HG02840 (cell line): Measurements from ENCODE around the gene DTNA.

ENCODE experiments used
- ATAC-seq: cut with Tn5 transposase; IDR thresholded peaks from one replicate; pipeline ENCODE4 v1.9.1; 2021; ENCODE audit warnings: mild to moderate bottlenecking, moderate library complexity, moderate number of reproducible peaks; ENCODE audit not compliant: unreplicated experiment, low FRiP score

The DTNA gene

DNA sequence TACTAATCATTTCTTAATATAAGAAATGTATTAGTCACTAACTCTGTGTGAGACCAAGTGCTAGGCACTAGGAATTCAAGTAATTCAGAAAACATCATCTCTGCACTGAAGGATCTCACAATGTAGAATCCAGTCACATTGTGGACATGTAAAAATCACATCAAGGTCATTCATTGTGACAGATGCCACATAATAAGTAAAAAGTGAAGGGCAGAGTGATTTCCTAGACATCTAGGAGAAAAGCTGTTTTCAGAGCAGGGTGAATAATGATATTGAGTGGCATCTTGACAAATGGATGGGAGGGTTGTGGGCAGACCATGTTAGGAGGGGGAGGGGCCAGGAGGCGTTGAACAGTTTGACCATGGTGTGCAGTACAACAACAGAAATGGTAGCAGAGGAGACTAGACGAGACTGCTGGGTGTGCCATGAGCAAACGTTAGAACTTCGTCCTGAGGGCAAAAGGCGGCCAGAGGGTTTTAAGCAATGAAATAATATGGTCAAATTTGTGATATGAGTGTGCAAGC lies 93.8 kb downstream of the DTNA start:
- no peak for ATAC-seq

- no peak for ATAC-seq
These were observed 95.2 kb downstream of the DTNA start for GRCh38 chr18:34805103-34805877.

DNA sequence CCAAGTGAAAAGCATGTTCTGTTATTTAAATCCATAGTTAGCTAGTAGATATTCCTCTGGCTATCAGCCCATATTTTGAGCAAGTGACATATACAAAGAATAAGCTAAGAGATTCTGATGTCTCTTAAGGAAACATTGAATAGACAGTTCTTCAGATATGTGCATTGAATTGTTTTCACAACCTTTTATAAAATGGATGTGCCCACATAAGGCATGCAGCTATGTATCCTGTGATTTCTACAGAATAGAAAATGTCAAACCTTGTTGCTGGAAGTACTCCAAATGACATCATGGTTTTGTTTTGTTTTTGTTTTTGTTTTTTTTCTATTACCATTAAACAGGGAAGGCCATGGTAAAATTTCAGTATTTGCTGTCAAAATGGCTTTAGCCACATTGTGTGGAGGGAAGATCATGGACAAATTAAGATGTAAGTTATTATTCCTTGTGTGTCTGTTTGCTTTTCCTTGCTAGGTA lies 95.8 kb downstream of the DTNA start:
- ATAC-seq, result no peak

DNA sequence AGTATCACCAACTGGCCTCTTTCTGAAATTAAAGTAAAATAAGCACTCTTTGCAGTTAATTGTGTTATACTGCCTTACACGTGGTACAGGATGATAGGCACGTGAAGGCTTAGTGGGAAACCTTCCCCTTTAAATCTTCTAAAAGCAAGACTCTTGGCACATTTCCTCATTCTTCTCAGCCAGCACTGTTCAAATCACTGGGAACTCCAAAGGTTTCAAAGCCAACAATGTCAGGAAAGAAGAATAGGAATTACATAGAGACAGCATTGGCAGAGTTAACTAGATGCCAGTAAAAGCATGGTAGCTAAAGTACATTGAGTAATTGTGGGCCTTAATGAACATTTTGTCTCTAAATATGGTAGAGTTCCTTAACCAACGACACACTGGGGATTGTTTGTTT lies 96.4 kb downstream of the DTNA start:
- ATAC-seq, result no peak

GRCh38 chr18:34807106-34807796 lies 97.2 kb downstream of the DTNA start:
- no peak for ATAC-seq

- no peak for ATAC-seq
These were observed 98.3 kb downstream of the DTNA start for GRCh38 chr18:34808389-34808788.

DNA sequence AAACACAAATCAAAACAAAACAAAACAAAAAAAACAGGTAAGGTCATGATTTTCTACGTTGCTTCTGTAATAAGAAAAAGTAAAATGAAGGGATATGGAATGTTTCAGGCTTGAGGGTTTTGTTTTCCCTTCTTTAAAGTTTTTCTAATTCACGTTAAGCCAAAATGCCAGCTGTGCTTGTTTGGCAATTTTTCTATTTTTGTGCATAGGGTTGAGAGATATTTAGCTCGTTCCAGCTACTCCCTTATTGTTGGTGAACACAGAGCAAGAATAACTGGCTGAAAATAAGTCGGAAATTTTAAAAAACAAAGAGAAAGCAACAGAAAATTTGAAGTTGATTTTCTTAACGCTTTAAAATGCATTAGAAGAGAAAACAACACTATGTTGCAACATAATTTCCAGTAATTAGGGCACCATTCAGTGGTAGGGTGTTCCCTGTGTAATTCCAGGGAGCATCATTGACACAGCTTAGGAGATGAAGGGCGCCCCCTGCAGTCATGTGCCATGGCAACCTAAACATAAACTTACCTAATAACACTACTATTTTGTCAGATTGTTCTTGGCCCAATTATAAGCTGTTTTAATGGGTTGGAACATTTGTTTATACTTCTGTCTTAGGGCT lies 99.5 kb downstream of the DTNA start:
- no peak for ATAC-seq

DNA sequence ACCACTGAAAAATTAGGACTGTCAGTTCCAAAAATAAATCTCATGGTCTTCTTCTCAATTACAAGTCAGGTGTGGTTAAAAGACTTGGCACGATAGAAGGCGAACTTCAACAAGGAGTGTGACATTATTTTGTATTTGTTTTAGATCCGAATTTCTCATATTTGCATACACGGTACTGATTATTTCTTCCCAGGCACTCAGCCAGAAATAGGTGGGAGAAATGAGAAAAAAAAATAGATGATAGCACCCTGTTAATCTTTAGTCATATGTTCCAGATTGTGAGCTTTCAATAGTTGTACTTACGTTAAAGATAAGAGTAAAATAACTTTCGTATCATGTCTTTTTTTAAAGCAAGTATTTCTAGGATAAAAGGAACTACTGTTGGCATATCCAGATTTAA lies 106.1 kb downstream of the DTNA start:
- no peak for ATAC-seq

DNA sequence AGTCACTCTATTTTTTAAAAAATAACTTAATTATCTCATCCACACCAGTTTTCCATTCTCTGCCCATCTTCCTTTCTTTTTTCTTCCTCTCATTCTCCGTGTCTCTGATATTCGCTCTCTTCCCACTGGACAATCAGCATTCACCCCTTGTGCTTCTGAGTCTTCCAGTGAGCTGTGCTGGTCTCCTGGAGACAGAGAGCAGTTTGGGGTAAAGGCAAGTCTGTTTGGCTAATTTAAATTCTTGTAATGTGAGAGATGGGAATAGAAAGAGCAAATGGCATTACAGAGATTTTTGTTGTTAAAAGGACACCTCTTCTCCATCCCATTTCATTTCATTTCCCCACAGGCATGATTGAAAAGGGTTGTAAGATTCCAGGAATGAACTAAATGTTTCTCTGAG lies 107.5 kb downstream of the DTNA start:
- no peak for ATAC-seq

- no peak for ATAC-seq
These were observed 108.0 kb downstream of the DTNA start for GRCh38 chr18:34818064-34818463.

GRCh38 chr18:34820360-34821065 lies 110.4 kb downstream of the DTNA start:
- ATAC-seq, result no peak

GRCh38 chr18:34821669-34822210 lies 111.6 kb downstream of the DTNA start:
- no peak for ATAC-seq

GRCh38 chr18:34828093-34828492 lies 118.0 kb downstream of the DTNA start:
- ATAC-seq, result no peak

GRCh38 chr18:34834897-34835296 lies 124.8 kb downstream of the DTNA start:
- ATAC-seq, result no peak

DNA sequence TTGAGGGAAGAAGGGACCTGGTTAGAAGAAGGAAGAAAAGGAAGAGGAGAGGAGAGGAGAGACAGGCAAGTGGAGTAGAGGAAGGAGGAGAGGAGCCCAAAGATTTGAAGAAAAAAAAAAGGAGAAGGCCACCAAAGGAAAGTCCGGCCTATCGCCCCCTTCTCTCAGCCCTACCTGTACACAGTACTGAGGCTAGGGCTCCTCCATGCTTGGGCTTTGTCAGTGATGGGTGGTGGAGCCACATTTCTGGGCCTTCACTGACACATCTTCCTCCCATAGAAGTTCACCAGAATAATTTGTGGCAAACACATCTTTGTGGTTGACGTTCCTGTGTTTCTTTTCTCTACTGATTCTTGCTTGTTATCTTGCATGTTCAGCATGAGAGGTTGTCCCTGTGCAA lies 125.4 kb downstream of the DTNA start:
- ATAC-seq, result no peak

GRCh38 chr18:34837769-34838272 lies 127.7 kb downstream of the DTNA start:
- no peak for ATAC-seq

- no peak for ATAC-seq
These were observed 128.6 kb downstream of the DTNA start for GRCh38 chr18:34838669-34839068.

DNA sequence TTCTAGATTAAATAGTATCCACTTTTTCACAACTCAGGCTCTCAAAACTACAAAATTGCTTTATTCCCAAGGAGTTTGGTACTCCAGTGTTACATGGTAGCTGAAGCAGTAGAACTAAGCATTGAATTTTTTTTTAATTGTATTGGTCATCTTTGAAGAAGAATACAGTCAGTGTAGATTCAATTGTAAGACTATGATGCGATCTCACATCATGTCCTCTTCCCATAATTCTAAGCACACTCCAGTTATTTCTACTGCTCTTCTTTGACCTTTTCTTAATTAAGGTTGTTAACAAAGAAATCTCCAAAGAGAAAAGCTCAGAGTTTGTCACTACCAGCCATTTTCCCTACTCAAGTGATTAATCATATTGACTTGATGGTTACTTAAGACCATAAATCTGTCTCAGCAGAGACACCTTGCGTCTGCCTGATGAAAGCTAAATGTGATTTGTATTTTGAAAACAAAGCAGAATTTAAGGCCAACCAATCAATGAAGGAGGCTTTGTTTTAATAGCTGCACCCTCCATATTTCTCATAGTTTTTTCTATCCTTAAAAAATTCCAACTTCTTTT lies 130.2 kb downstream of the DTNA start:
- ATAC-seq, result no peak

DNA sequence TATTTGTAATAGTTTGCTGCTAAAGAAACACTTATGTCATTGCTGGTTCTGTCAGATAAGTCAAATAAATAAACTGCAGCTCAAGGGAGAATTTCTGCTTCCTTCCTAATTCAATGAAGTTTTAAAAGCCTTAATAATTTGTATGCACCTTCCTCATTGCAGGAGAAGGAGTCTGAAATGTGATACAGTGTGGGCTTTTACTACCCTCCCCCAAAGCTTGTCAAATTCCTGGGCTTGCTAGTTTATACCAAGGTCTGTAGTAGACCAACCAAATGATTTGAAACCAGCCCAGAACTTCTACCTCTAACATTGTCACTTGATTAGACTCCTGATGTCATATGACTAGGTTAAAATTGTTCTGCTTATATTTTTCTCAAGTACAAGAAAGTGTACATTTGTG lies 131.8 kb downstream of the DTNA start:
- no peak for ATAC-seq

DNA sequence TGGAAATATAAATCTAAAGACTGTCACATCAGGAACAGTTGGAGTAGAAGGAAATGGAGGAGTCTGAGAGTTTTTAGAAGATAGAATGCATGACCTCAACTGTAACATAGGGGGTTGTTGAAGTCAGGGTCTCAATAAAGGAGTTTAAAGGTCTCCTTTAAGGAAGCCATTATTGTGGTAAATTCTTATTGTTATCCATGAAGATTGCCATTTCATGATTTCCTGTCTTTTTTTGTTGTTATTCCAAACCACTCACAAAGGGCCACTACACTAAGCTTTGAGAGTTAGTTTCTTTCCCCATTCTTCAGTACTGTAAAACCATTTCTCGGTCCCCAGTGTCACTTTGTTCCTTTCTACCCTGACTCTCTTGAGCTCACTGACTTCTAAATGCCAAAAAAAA lies 134.0 kb downstream of the DTNA start:
- no peak for ATAC-seq
